Adipocyte (in vitro differentiated cells): ENCODE measurements around the gene MYO16.

Experiments used
- DNase-seq: peaks from one replicate; pipeline ENCODE4 v3.0.0-alpha.2; 2015; ENCODE audit warnings: low read depth
- H3K27me3 ChIP-seq: replicated peaks from 2 replicates; pipeline ENCODE4 v1.7.0; 2013; ENCODE audit warnings: mild to moderate bottlenecking, low read length, moderate library complexity; ENCODE audit not compliant: control insufficient read depth, insufficient read depth
- H3K36me3 ChIP-seq: 2 replicates; pipeline ENCODE4 v1.7.0; 2013; ENCODE audit warnings: low read length, mild to moderate bottlenecking, moderate library complexity; ENCODE audit not compliant: control insufficient read depth, insufficient read depth, severe bottlenecking
- H3K4me1 ChIP-seq: 2 replicates; pipeline ENCODE4 v1.7.0; 2013; ENCODE audit warnings: mild to moderate bottlenecking, low read length, moderate library complexity; ENCODE audit not compliant: control insufficient read depth, insufficient read depth
- H3K4me3 ChIP-seq: 2 replicates; pipeline ENCODE4 v1.7.0; 2013; ENCODE audit warnings: mild to moderate bottlenecking, low read length, moderate library complexity
- H3K9ac ChIP-seq: 2 replicates; pipeline ENCODE4 v1.7.0; 2013; ENCODE audit warnings: mild to moderate bottlenecking, low read length, moderate library complexity
- H3K9me3 ChIP-seq: 2 replicates; pipeline ENCODE4 v1.7.0; 2013; ENCODE audit warnings: mild to moderate bottlenecking, low read length, moderate library complexity; ENCODE audit not compliant: control insufficient read depth

Gene MYO16

DNA sequence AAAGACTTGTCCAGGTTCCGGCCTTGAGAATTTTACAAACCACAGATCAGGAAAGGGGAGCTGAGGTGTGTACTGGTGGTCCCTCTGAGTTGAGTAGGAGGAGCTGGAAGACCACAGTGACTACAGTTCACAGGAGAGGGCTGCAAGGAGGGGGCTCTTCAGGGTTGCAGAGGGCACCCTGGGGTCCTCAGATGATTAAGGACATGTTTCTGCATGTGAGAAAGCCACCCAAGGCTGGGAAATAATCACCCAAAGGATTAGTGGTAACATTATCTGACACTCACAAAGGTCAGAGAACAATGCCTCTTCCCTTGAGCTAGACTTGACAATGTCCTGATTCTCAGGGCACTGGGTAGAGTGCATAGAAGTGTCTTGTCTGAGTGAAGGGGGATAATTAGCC is 616.6 kb downstream of the MYO16 start:
- no peak for DNase-seq
- Histone ChIP-seq H3K36me3 (no peaks in the 10 kb centered on the region), H3K27me3 (no peaks in the 10 kb centered on the region), H3K9ac (no peak overlapping the region), H3K9me3 (peaks cover 25% of the 10 kb centered on the region), H3K4me1 (peaks cover 30% of the 10 kb centered on the region), H3K4me3 (no peak overlapping the region)

DNA sequence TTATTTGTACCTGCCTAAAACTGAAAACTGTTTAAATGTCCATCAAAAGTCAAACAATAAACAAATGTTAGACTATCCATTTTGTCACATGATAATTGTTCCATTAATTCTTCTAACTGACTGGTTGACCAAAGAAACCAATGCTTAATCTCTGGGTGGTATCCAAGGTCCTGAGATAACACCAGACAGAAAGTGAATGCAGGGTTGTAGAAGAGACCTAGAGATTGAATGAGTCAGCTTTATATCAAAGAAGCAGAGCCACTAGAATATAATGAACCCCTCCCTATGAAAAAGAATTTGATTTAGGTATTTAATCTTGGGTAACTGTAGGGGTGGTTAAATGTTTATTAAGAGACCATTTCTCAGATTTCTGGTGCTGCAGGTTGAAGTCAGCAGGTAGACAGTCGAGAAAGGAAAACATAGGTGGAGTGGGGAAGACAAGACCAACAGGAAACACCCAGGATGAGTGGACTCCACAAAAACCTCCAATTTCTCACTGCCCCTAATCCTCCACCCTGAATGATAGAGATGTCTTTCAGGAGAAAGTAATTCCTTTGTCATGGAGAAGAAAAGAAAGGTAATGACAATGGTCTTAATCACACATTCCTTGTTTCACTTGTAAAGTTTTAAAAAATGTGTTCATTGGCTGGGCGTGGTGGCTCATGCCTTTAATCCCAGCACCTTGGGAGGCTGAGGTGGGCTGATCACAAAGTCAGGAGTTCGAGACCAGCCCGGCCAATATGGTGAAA is 620.5 kb downstream of the MYO16 start:
- no peak for DNase-seq
- H3K4me3 ChIP-seq, result no peak overlapping the region

DNA sequence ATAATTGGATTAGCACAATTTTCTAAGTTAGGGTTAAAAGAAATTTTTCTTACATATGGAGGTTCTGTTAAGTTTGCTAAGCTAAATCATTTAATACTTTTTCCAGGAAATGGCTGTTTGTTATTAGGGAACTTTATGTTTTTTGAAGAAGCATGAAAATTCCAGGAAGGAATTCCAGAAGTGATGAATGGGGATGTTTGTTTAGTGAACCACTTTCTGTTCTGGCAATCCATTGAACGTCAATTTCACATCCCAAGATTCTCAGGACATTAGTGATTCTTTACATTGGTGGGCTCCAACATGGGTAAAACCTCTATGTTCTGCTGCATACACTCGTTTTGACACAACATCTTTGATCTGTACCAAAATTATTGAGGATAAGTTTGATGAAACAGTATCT is 622.5 kb downstream of the MYO16 start:
- Histone ChIP-seq H3K27me3 (no peaks in the 10 kb centered on the region), H3K9me3 (peaks cover 21% of the 10 kb centered on the region), H3K4me3 (no peak overlapping the region), H3K9ac (peak overlapping the region; percentile 37), H3K36me3 (no peaks in the 10 kb centered on the region), H3K4me1 (peaks cover 19% of the 10 kb centered on the region)
- DNase-seq, result no peak

More for the DNA sequence above, 620.5 kb downstream of the MYO16 start:
- H3K9me3 ChIP-seq, result peaks cover 25% of the 10 kb centered on the region
- H3K4me1 ChIP-seq, result peaks cover 7% of the 10 kb centered on the region
- no peak overlapping the region for H3K9ac ChIP-seq
- no peaks in the 10 kb centered on the region for H3K27me3 ChIP-seq
- no peaks in the 10 kb centered on the region for H3K36me3 ChIP-seq

DNA sequence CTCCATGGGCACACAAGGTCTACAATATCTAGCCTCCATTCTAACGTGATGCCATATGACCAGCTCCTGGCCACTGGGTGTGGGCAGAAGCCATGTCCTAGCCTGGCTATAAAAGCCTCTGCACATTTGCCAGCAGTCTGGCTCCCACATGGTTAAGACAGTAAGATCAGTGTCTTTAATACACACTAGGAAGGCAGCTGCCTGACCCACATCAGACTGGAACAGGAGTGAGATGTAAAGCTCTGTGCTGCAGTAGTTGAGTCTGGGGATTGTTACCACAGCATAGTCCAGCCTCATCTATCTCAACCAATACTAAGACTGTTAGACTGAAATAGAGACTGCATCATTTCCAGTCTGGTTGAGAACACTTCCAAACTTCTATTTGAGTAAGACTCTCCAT is 623.9 kb downstream of the MYO16 start:
- Histone ChIP-seq H3K36me3 (no peaks in the 10 kb centered on the region), H3K9me3 (peaks cover 11% of the 10 kb centered on the region), H3K4me1 (peaks cover 24% of the 10 kb centered on the region), H3K9ac (no peak overlapping the region), H3K27me3 (no peaks in the 10 kb centered on the region), H3K4me3 (no peak overlapping the region)
- DNase-seq, result no peak

DNA sequence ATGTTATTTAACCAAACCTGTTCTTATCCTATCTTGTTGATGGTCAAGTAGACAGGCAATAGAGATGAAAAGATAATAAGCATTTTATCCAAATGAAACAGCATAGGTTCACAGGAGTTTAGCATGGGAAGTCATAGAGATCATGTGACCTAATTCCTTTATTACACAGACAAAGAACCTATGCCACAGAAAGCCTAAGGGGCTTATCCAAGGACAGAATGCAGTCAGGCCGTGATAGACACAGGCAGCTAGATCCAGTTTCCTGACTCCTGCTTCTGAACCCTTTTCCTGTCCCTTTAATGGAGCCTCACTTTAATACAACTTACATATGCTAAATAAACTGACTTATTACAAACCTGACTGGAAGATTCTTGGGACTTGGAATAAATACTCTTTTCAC is 624.9 kb downstream of the MYO16 start:
- Histone ChIP-seq H3K9ac (no peak overlapping the region), H3K36me3 (no peaks in the 10 kb centered on the region), H3K27me3 (no peaks in the 10 kb centered on the region), H3K4me1 (peaks cover 30% of the 10 kb centered on the region), H3K4me3 (no peak overlapping the region), H3K9me3 (peaks cover 9% of the 10 kb centered on the region)
- DNase-seq, result no peak

DNA sequence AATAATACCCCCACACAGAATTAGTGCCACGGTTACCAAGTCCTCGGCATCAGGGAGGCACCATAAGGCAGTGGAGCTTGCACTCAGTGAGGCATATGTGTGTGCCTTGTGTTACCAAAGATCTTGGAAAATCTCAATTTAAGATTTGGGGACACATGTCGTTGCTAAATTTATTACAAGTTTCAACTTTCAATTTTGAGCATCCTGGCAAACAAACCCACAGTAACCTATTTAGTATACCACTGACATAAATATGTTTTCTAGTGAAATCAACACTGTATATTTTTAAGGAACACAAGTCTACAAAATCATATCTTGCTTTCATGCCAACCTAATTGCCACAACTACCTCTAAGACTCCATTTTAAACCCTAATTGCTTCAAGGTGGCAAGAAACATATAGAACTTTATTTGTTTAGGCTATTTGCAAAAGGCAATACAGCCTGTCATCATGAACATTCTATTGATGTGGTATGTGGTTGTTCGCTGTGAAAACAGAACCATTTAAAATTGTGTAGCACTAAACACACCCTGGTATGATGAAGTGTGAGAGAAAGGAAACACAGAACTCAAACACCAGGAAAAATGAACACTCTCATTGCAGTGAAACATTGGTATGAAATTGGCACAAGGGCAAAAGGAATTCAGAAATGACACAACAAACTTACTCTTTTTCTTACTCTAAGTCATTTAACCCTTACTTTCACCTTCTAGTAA is 625.9 kb downstream of the MYO16 start:
- no peak for DNase-seq
- no peaks in the 10 kb centered on the region for H3K27me3 ChIP-seq
- peaks cover 30% of the 10 kb centered on the region for H3K4me1 ChIP-seq
- peak overlapping the region; percentile 32 for H3K9ac ChIP-seq
- no peaks in the 10 kb centered on the region for H3K36me3 ChIP-seq
- H3K9me3 ChIP-seq, result peaks cover 9% of the 10 kb centered on the region
- no peak overlapping the region for H3K4me3 ChIP-seq

DNA sequence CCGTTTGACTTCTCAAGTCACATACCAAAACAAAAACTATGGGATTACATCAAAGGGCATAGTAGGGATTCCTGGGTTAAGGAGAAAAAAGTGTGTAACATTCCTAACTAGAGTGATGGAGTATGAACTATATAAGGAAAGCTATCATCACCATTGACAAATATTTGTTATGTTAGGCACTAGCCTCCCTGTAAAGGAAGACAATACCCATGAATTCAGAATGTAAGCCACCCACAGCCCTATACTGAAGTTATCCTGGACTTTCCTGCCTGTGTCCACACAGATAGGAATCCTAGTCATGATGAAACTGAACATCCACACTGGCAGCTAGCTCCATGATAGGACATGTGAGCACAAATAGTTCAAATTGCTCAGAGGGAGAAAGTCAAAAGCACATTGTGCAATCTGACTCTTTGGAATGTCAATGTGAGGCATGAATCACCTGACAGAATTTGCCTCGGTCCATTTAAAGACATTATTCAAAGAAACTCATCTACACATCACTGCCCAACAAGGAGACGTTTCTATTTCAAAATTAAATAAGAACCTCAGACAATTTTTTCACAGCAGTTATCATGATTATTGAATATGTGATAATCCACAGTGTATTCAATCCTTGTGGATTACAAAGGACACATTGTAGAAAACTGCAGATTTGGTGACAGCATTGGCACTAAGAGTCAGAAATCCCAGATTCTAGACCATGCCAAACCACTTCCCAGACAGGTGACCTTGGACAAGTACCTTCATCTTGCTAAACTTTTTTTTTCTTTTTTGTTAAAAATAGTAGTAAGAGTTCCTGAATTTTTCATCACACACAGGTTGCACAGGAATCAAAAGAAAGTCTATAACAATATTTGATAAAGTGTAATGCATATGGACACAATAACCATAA is 627.7 kb downstream of the MYO16 start:
- Histone ChIP-seq H3K36me3 (no peaks in the 10 kb centered on the region), H3K4me3 (peak overlapping the region; percentile 14), H3K9ac (peak overlapping the region; percentile 77), H3K27me3 (no peaks in the 10 kb centered on the region), H3K4me1 (peaks cover 24% of the 10 kb centered on the region), H3K9me3 (peaks cover 9% of the 10 kb centered on the region)
- peak; percentile 96 for DNase-seq
